ENCODE measurements around the gene ZNF213.

The ZNF213 gene

DNA sequence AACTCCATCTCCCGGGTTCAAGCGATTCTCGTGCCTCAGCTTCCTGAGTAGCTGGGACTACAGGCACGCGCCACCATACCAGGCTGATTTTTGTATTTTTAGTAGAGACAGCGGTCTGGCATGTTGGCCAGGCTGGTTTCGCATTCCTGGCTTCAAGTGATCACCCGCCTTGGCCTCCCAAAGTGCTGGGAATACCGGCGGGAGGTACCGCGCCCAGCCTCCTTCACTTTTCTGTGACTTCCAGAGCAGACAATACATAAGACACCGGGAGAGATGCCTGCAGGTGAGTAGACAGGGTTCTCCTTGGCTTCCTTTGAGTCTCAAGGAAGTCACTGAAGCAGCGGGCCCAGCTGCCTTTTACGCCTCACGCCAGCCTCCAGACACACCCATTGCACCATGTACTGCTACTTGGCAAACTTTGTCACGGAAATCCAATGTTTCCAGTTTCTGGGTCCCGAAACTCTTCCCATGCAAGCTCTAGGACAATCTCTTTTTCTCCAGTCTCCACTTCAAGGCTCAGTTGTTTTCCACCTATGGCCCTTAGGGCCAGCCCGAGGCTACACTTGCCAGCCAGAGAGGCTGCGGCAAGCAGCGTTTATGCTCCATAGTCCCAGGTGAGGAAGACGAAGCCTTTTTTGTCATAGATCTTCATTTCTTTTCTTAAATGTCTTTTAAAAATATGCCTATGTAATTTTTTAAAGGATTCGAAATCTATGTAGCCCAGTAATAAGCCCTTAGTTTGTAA lies 52.3 kb downstream of the ZNF213 start:
- Histone ChIP-seq H3K9me3 (replicated peaks in 1 of 2; ENCODE audit: control insufficient read depth in 2 of 2, insufficient read depth in 1 of 2, low read depth in 1 of 2, low read length in 2 of 2) (no peaks in the 10 kb centered on the region), H3K27ac (replicated peaks; ENCODE audit: low read length) (no peak overlapping the region), H3K18ac (ENCODE audit: low read length) (no peak overlapping the region), H2BK5ac (ENCODE audit: low read length) (no peak overlapping the region), H3K27me3 (ENCODE audit: control insufficient read depth in 3 of 3, insufficient read depth in 3 of 3, low read depth in 1 of 3, low read length in 3 of 3) (peaks cover 10 to 60% (median 32%) of the 10 kb centered on the region in 3 experiments), H3K4me2 (ENCODE audit: insufficient read depth, low read length, poor library complexity, severe bottlenecking) (no peak overlapping the region), H3K9ac (ENCODE audit: low read depth, low read length, poor library complexity) (no peak overlapping the region), H4K8ac (ENCODE audit: low read depth, low read length) (no peak overlapping the region), H4K91ac (ENCODE audit: low read depth, low read length, poor library complexity) (no peak overlapping the region), H2AFZ (ENCODE audit: low read length) (no peak overlapping the region), H2AK5ac (ENCODE audit: low read depth, low read length) (no peak overlapping the region), H2BK12ac (ENCODE audit: low read length) (no peak overlapping the region), H3K4me1 (ENCODE audit: control insufficient read depth in 2 of 2, insufficient read depth in 1 of 2, low read depth in 1 of 2, low read length in 2 of 2) (peaks cover 0 to 7% of the 10 kb centered on the region in 2 donors), H3K4me3 (ENCODE audit: low read length in 2 of 2) (no peak overlapping the region), H3K36me3 (replicated peaks in 1 of 2; ENCODE audit: control insufficient read depth in 2 of 2, insufficient read depth in 2 of 2, low read length in 2 of 2) (no peaks in the 10 kb centered on the region), H3K14ac (ENCODE audit: low read length) (no peak overlapping the region), H3K23ac (ENCODE audit: low read depth, low read length, poor library complexity) (no peak overlapping the region), H2BK120ac (ENCODE audit: low read depth, low read length) (no peak overlapping the region), H3K4ac (ENCODE audit: low read length) (no peak overlapping the region), H2BK15ac (ENCODE audit: low read length) (no peak overlapping the region), H3K79me1 (ENCODE audit: low read depth, low read length) (no peaks in the 10 kb centered on the region)
- WGBS, 2 donors (ENCODE audit: extremely low coverage in 2 of 2, insufficient read length in 2 of 2, insufficient replicate concordance in 1 of 2), result no CpG with 5 or more reads among the region's 23 CpGs
- DNase-seq (ENCODE audit: low spot score), result no peak

DNA sequence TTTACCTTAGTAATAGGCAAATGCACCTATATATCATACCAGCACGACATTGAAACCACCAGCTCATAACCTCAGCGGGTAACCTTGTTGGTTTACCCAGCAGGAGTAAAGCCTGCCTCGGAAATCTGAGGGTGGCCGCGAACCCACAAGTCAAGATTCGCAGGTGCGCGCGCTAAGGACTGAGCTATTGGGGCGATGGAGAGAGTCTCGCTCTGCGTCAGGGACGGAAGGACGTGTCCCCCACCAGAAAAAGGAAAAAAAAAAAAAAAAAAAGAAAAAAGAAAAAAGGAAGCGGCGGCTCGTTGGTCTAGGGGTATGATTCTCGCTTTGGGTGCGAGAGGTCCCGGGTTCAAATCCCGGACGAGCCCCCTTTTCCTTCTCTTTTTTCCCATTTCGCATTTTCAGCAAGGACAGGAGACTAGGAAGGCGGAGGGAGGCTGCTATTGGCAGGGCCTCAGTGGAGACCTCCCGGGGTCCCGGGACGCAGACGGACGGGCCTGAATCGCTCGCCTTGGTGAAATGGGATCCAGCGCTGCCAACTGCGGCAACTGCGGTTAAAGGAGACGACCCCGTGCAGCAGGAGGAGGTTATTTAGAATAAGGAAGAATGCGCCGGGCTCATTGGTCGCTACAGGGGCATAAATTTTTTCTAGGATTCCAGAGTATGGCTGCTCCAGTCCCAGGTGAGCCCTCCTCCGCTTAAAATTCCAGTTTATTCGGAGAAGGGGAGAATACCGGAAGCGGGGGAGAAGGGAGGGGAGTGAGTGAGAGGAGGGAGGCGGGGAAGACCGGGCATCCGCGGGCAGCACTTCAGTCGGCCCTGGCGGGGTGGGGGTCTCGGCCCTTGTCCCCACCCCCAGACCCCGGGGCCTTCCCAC lies 53.2 kb downstream of the ZNF213 start, which contains the start of gene OR1F1:
Gene OR1F1 (plus strand): TSS at position 407 of the 877 bp plus-strand sequence.
- H3K4ac ChIP-seq (ENCODE audit: low read length), result no peak within 1 kb of the TSS
- peak within 1 kb of the TSS; percentile 60 for H2AK5ac ChIP-seq (ENCODE audit: low read depth, low read length)
- peaks cover 0 to 2% of the 10 kb centered on the region in 2 donors for H3K9me3 ChIP-seq (replicated peaks in 1 of 2; ENCODE audit: control insufficient read depth in 2 of 2, insufficient read depth in 1 of 2, low read depth in 1 of 2, low read length in 2 of 2)
- H3K27ac ChIP-seq (replicated peaks; ENCODE audit: low read length), result no peak within 1 kb of the TSS
- H3K4me3 ChIP-seq (ENCODE audit: low read length in 2 of 2), result peak within 1 kb of the TSS; percentile 61 to 92
- H2BK15ac ChIP-seq (ENCODE audit: low read length), result peak within 1 kb of the TSS; percentile 19
- no peak within 1 kb of the TSS for H4K8ac ChIP-seq (ENCODE audit: low read depth, low read length)
- H2BK120ac ChIP-seq (ENCODE audit: low read depth, low read length), result no peak within 1 kb of the TSS
- peak within 1 kb of the TSS; percentile 61 for H3K9ac ChIP-seq (ENCODE audit: low read depth, low read length, poor library complexity)
- peaks cover 6 to 50% (median 23%) of the 10 kb centered on the region in 3 experiments for H3K27me3 ChIP-seq (ENCODE audit: control insufficient read depth in 3 of 3, insufficient read depth in 3 of 3, low read depth in 1 of 3, low read length in 3 of 3)
- H3K23ac ChIP-seq (ENCODE audit: low read depth, low read length, poor library complexity), result peak within 1 kb of the TSS; percentile 22
- no peak within 1 kb of the TSS for H4K91ac ChIP-seq (ENCODE audit: low read depth, low read length, poor library complexity)
- H3K36me3 ChIP-seq (replicated peaks in 1 of 2; ENCODE audit: control insufficient read depth in 2 of 2, insufficient read depth in 2 of 2, low read length in 2 of 2), result no peaks in the 10 kb centered on the region
- H2BK5ac ChIP-seq (ENCODE audit: low read length), result peak within 1 kb of the TSS; percentile 32
- H2BK12ac ChIP-seq (ENCODE audit: low read length), result no peak within 1 kb of the TSS
- peak within 1 kb of the TSS; percentile 91 for H2AFZ ChIP-seq (ENCODE audit: low read length)
- no peak for DNase-seq (ENCODE audit: low spot score)
- peaks cover 0 to 5% of the 10 kb centered on the region in 2 donors for H3K4me1 ChIP-seq (ENCODE audit: control insufficient read depth in 2 of 2, insufficient read depth in 1 of 2, low read depth in 1 of 2, low read length in 2 of 2)
- H3K18ac ChIP-seq (ENCODE audit: low read length), result peak within 1 kb of the TSS; percentile 93
- WGBS, 2 donors (ENCODE audit: extremely low coverage in 2 of 2, insufficient read length in 2 of 2, insufficient replicate concordance in 1 of 2), result no CpG with 5 or more reads among the region's 51 CpGs
- peak within 1 kb of the TSS; percentile 93 for H3K4me2 ChIP-seq (ENCODE audit: insufficient read depth, low read length, poor library complexity, severe bottlenecking)
- no peaks in the 10 kb centered on the region for H3K79me1 ChIP-seq (ENCODE audit: low read depth, low read length)
- peak within 1 kb of the TSS; percentile 14 for H3K14ac ChIP-seq (ENCODE audit: low read length)

DNA sequence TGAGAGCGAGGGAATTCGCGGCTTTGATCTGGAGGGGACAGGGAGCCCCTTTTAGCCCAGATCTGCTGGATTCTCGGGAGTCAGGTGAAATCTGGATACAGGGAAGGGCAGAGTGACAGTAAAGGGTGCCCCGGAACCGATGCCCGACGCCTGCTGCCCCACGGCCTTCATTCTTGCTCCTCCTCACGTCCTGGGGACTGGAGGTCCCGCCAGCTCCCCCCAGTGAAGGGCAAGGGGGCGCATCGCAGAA lies 53.8 kb downstream of the ZNF213 start:
- H2AK5ac ChIP-seq (ENCODE audit: low read depth, low read length), result peak overlapping the region; percentile 60

More for the DNA sequence above, 53.8 kb downstream of the ZNF213 start:
- peak overlapping the region; percentile 32 for H2BK5ac ChIP-seq (ENCODE audit: low read length)
- H2BK15ac ChIP-seq (ENCODE audit: low read length), result peak overlapping the region; percentile 19
- peak overlapping the region; percentile 22 for H3K23ac ChIP-seq (ENCODE audit: low read depth, low read length, poor library complexity)
- no peaks in the 10 kb centered on the region for H3K36me3 ChIP-seq (replicated peaks in 1 of 2; ENCODE audit: control insufficient read depth in 2 of 2, insufficient read depth in 2 of 2, low read length in 2 of 2)
- H3K9me3 ChIP-seq (replicated peaks in 1 of 2; ENCODE audit: control insufficient read depth in 2 of 2, insufficient read depth in 1 of 2, low read depth in 1 of 2, low read length in 2 of 2), result peaks cover 0 to 2% of the 10 kb centered on the region in 2 donors
- no peak overlapping the region for H4K91ac ChIP-seq (ENCODE audit: low read depth, low read length, poor library complexity)
- H2AFZ ChIP-seq (ENCODE audit: low read length), result peak overlapping the region; percentile 91
- peak overlapping the region; percentile 61 for H3K9ac ChIP-seq (ENCODE audit: low read depth, low read length, poor library complexity)
- peak overlapping the region; percentile 77 for H3K18ac ChIP-seq (ENCODE audit: low read length)
- H3K14ac ChIP-seq (ENCODE audit: low read length), result peak overlapping the region; percentile 14
- H3K4me1 ChIP-seq (ENCODE audit: control insufficient read depth in 2 of 2, insufficient read depth in 1 of 2, low read depth in 1 of 2, low read length in 2 of 2), result peaks cover 0 to 3% of the 10 kb centered on the region in 2 donors
- no peak overlapping the region for H2BK12ac ChIP-seq (ENCODE audit: low read length)
- H4K8ac ChIP-seq (ENCODE audit: low read depth, low read length), result no peak overlapping the region
- peak overlapping the region; percentile 93 for H3K4me2 ChIP-seq (ENCODE audit: insufficient read depth, low read length, poor library complexity, severe bottlenecking)
- no peaks in the 10 kb centered on the region for H3K79me1 ChIP-seq (ENCODE audit: low read depth, low read length)
- H3K27ac ChIP-seq (replicated peaks; ENCODE audit: low read length), result no peak overlapping the region
- H3K27me3 ChIP-seq (ENCODE audit: control insufficient read depth in 3 of 3, insufficient read depth in 3 of 3, low read depth in 1 of 3, low read length in 3 of 3), result peaks cover 2 to 45% (median 17%) of the 10 kb centered on the region in 3 experiments
- no peak overlapping the region for H2BK120ac ChIP-seq (ENCODE audit: low read depth, low read length)
- WGBS, 2 donors (ENCODE audit: extremely low coverage in 2 of 2, insufficient read length in 2 of 2, insufficient replicate concordance in 1 of 2), result no CpG with 5 or more reads among the region's 13 CpGs
- H3K4ac ChIP-seq (ENCODE audit: low read length), result no peak overlapping the region
- DNase-seq (ENCODE audit: low spot score), result no peak
- H3K4me3 ChIP-seq (ENCODE audit: low read length in 2 of 2), result peak overlapping the region; percentile 61 to 92
